Smooth muscle cell (in vitro differentiated cells): ENCODE measurements around the gene LAMA2. TPM values are rescaled to one million over a fixed set of nuclear protein-coding genes. Genes with fewer than 3 reads are reported as not detected.

Source experiments
- DNase-seq: peaks from one replicate; lab custom pipeline; 2025; ENCODE audit not compliant: unreplicated experiment; lab: John Stamatoyannopoulos, UW
- H2AFZ ChIP-seq: fragments of 200-600 bp; sonication (generic); 2 replicates; pipeline ENCODE4 v1.6.0; 2016; ENCODE audit warnings: antibody characterized with exemption, low read depth, mild to moderate bottlenecking
- H3F3A ChIP-seq: fragments of 200-600 bp; sonication (generic); 2 replicates; pipeline ENCODE4 v1.6.0; 2017; ENCODE audit warnings: antibody characterized with exemption, low read depth
- H3K27ac ChIP-seq: fragments of 200-600 bp; sonication (generic); 2 replicates; pipeline ENCODE4 v1.5.1; 2016; ENCODE audit warnings: low read depth, mild to moderate bottlenecking
- H3K27me3 ChIP-seq: fragments of 200-600 bp; sonication (generic); 2 replicates; pipeline ENCODE4 v1.6.1; 2016; ENCODE audit warnings: low read depth, mild to moderate bottlenecking
- H3K36me3 ChIP-seq: fragments of 200-600 bp; sonication (generic); 2 replicates; pipeline ENCODE4 v1.5.1; 2016; ENCODE audit warnings: low read depth
- H3K4me1 ChIP-seq: fragments of 200-600 bp; sonication (generic); 2 replicates; pipeline ENCODE4 v1.5.1; 2016; ENCODE audit warnings: low read depth
- H3K4me2 ChIP-seq: fragments of 200-600 bp; sonication (generic); 2 replicates; pipeline ENCODE4 v1.6.0; 2016; ENCODE audit warnings: mild to moderate bottlenecking
- H3K4me3 ChIP-seq: fragments of 200-600 bp; sonication (generic); 2 replicates; pipeline ENCODE4 v1.5.1; 2016; ENCODE audit warnings: mild to moderate bottlenecking
- H3K79me2 ChIP-seq: fragments of 200-600 bp; sonication (generic); 2 replicates; pipeline ENCODE4 v1.6.0; 2016; ENCODE audit warnings: low read depth, mild to moderate bottlenecking
- H3K9ac ChIP-seq: fragments of 200-600 bp; sonication (generic); 2 replicates; pipeline ENCODE4 v1.6.0; 2016; ENCODE audit warnings: low read depth
- H3K9me3 ChIP-seq: fragments of 200-600 bp; sonication (generic); replicated peaks from 2 replicates; pipeline ENCODE4 v1.5.1; 2016; ENCODE audit warnings: low read depth
- H4K20me1 ChIP-seq: fragments of 200-600 bp; sonication (generic); 2 replicates; pipeline ENCODE4 v1.6.0; 2016; ENCODE audit warnings: low read depth
- CTCF ChIP-seq: fragments of 200-600 bp; sonication (generic); IDR thresholded peaks from 2 replicates; pipeline ENCODE4 v1.5.1; 2017; ENCODE audit warnings: borderline replicate concordance, mild to moderate bottlenecking, antibody characterized with exemption; ENCODE audit not compliant: insufficient read depth, poor library complexity, severe bottlenecking
- WGBS: methylation state at CpG from one replicate; pipeline ENCODE4 v1.1.7; 2016; ENCODE audit warnings: low lambda C conversion rate; 5-methylcytosine and 5-hydroxymethylcytosine counted together
- polyA plus RNA-seq: library from polyadenylated mRNA; unstranded; fragments of >200 nt; fragmentation: Nextera tagmentation; extraction: Ambion mirVana; gene quantifications from 2 replicates; pipeline ENCODE4 v1.2.1, GENCODE V29; 2016
- total RNA-seq: library from RNA; depleted of rRNA; stranded (reverse); fragments of >200 nt; gene quantifications from 2 replicates; pipeline ENCODE4 v1.2.3, GENCODE V29; 2014

LAMA2 gene
- total and polyA plus RNA-seq, 2 experiments from 2014 or later = 21.7 to 92.9 TPM

- H4K20me1 ChIP-seq = no peaks in the 10 kb centered on the region
- H2AFZ ChIP-seq = no peak overlapping the region
- no peaks in the 10 kb centered on the region for H3K9me3 ChIP-seq
- no peaks in the 10 kb centered on the region for H3K4me1 ChIP-seq
- no peaks in the 10 kb centered on the region for H3K36me3 ChIP-seq
- no peaks in the 10 kb centered on the region for H3F3A ChIP-seq
- WGBS = 97% methylated on average over 2 of the region's 2 CpGs
- H3K27ac ChIP-seq = no peak overlapping the region
- H3K27me3 ChIP-seq = no peaks in the 10 kb centered on the region
- H3K4me2 ChIP-seq = no peak overlapping the region
- no peaks in the 10 kb centered on the region for H3K79me2 ChIP-seq
- no peak for DNase-seq
- no peak for TF ChIP-seq CTCF
- H3K9ac ChIP-seq = no peak overlapping the region
- no peak overlapping the region for H3K4me3 ChIP-seq
These were observed 464.0 kb downstream of the LAMA2 start for GRCh38 chr6:129346964-129347363.

GRCh38 chr6:129350278-129350677 is 467.3 kb downstream of the LAMA2 start:
- Histone ChIP-seq H3K27ac (no peak overlapping the region), H4K20me1 (no peaks in the 10 kb centered on the region), H3K4me1 (no peaks in the 10 kb centered on the region), H3K4me3 (no peak overlapping the region), H3K9ac (no peak overlapping the region), H3K9me3 (no peaks in the 10 kb centered on the region), H3K36me3 (no peaks in the 10 kb centered on the region), H3F3A (no peaks in the 10 kb centered on the region), H3K4me2 (no peak overlapping the region), H2AFZ (no peak overlapping the region), H3K79me2 (no peaks in the 10 kb centered on the region), H3K27me3 (no peaks in the 10 kb centered on the region)
- WGBS = 86% methylated on average over 2 of the region's 2 CpGs
- no peak for TF ChIP-seq CTCF
- no peak for DNase-seq

- DNase-seq = no peak
- no peak overlapping the region for H3K27ac ChIP-seq
- no peaks in the 10 kb centered on the region for H3F3A ChIP-seq
- no peak overlapping the region for H3K9ac ChIP-seq
- H2AFZ ChIP-seq = no peak overlapping the region
- H4K20me1 ChIP-seq = no peaks in the 10 kb centered on the region
- H3K4me3 ChIP-seq = no peak overlapping the region
- H3K36me3 ChIP-seq = no peaks in the 10 kb centered on the region
- H3K4me1 ChIP-seq = no peaks in the 10 kb centered on the region
- TF ChIP-seq CTCF = no peak
- no peaks in the 10 kb centered on the region for H3K79me2 ChIP-seq
- H3K9me3 ChIP-seq = no peaks in the 10 kb centered on the region
- no peak overlapping the region for H3K4me2 ChIP-seq
- H3K27me3 ChIP-seq = no peaks in the 10 kb centered on the region
- 85% methylated on average over 1 of the region's 1 CpG for WGBS
These were observed 468.9 kb downstream of the LAMA2 start for GRCh38 chr6:129351807-129352206.

GRCh38 chr6:129353067-129353466 is 470.1 kb downstream of the LAMA2 start:
- H3K79me2 ChIP-seq = no peaks in the 10 kb centered on the region
- H3K27ac ChIP-seq = no peak overlapping the region
- H2AFZ ChIP-seq = no peak overlapping the region
- H3K9ac ChIP-seq = no peak overlapping the region
- no peaks in the 10 kb centered on the region for H3F3A ChIP-seq
- 89% methylated on average over 9 of the region's 9 CpGs for WGBS
- no peaks in the 10 kb centered on the region for H4K20me1 ChIP-seq
- DNase-seq = no peak
- H3K4me3 ChIP-seq = no peak overlapping the region
- H3K36me3 ChIP-seq = no peaks in the 10 kb centered on the region
- no peaks in the 10 kb centered on the region for H3K9me3 ChIP-seq
- no peaks in the 10 kb centered on the region for H3K4me1 ChIP-seq
- no peaks in the 10 kb centered on the region for H3K27me3 ChIP-seq
- no peak for TF ChIP-seq CTCF
- H3K4me2 ChIP-seq = no peak overlapping the region
